ENCODE results near the gene ZFAND3. TPM values are rescaled to one million over a fixed set of nuclear protein-coding genes. Genes with fewer than 3 reads are reported as not detected.

Gene ZFAND3
- total RNA-seq, 1 donor: 25.6 TPM

GRCh38 chr6:38193481-38194281 is 374.2 kb downstream of the ZFAND3 start:
- Histone ChIP-seq H3K4me1 (ENCODE audit: insufficient read depth, low read length) (no peaks in the 10 kb centered on the region), H3K9me3 (ENCODE audit: low read depth, low read length) (no peaks in the 10 kb centered on the region), H3K4me3 (ENCODE audit: low read length) (no peak overlapping the region), H3K27me3 (ENCODE audit: insufficient read depth, low read length) (no peaks in the 10 kb centered on the region)

- no peaks in the 10 kb centered on the region for H3K9me3 ChIP-seq (ENCODE audit: low read depth, low read length)
- no peaks in the 10 kb centered on the region for H3K27me3 ChIP-seq (ENCODE audit: insufficient read depth, low read length)
- no peaks in the 10 kb centered on the region for H3K4me1 ChIP-seq (ENCODE audit: insufficient read depth, low read length)
- no peak overlapping the region for H3K4me3 ChIP-seq (ENCODE audit: low read length)
Measured at GRCh38 chr6:38194282-38194572, 374.7 kb downstream of the ZFAND3 start.

- Histone ChIP-seq H3K4me3 (ENCODE audit: low read length) (no peak overlapping the region), H3K27me3 (ENCODE audit: insufficient read depth, low read length) (no peaks in the 10 kb centered on the region), H3K4me1 (ENCODE audit: insufficient read depth, low read length) (no peaks in the 10 kb centered on the region), H3K9me3 (ENCODE audit: low read depth, low read length) (no peaks in the 10 kb centered on the region)
Measured at GRCh38 chr6:38194589-38194988, 375.1 kb downstream of the ZFAND3 start.

- Histone ChIP-seq H3K27me3 (ENCODE audit: insufficient read depth, low read length) (no peaks in the 10 kb centered on the region), H3K4me1 (ENCODE audit: insufficient read depth, low read length) (no peaks in the 10 kb centered on the region), H3K4me3 (ENCODE audit: low read length) (no peak overlapping the region), H3K9me3 (ENCODE audit: low read depth, low read length) (no peaks in the 10 kb centered on the region)
Measured at GRCh38 chr6:38195113-38195635, 375.6 kb downstream of the ZFAND3 start.

GRCh38 chr6:38198219-38198618 is 378.7 kb downstream of the ZFAND3 start:
- Histone ChIP-seq H3K4me1 (ENCODE audit: insufficient read depth, low read length) (no peaks in the 10 kb centered on the region), H3K27me3 (ENCODE audit: insufficient read depth, low read length) (no peaks in the 10 kb centered on the region), H3K9me3 (ENCODE audit: low read depth, low read length) (no peaks in the 10 kb centered on the region), H3K4me3 (ENCODE audit: low read length) (no peak overlapping the region)

Other genes with a start within 250 kb of the ZFAND3 start
- 4.1 TPM for gene MDGA1, start 121.8 kb upstream of the ZFAND3 start, total RNA-seq